HL-60 (cell line): Measurements from ENCODE around the gene DCAF7.

Source experiments
- DNase-seq, 2 experiments: peaks; one replicate each; pipeline ENCODE4 v3.0.0-alpha.2; 2010 to 2020; ENCODE audit warnings: low read depth in 1 of 2, low spot score in 1 of 2
- H3K27ac ChIP-seq: fragments of 250-450 bp; sonication (Bioruptor Pico); replicated peaks from 2 replicates; pipeline ENCODE4 v1.5.1; 2020; ENCODE audit warnings: mild to moderate bottlenecking, moderate library complexity
- H3K27me3 ChIP-seq: fragments of 250-450 bp; sonication (Bioruptor Pico); 2 replicates; pipeline ENCODE4 v1.5.1; 2021; ENCODE audit warnings: mild to moderate bottlenecking, moderate library complexity; ENCODE audit not compliant: insufficient read depth, poor library complexity, severe bottlenecking
- H3K4me3 ChIP-seq: replicated peaks from 2 replicates; pipeline ENCODE4 v1.5.1; 2011; ENCODE audit warnings: mild to moderate bottlenecking, control low read depth, low read length; ENCODE audit not compliant: insufficient read depth
- GABPA ChIP-seq: IDR thresholded peaks from 2 replicates; pipeline ENCODE4 v1.6.1; 2012; ENCODE audit warnings: low read depth
- POLR2AphosphoS5 ChIP-seq: IDR thresholded peaks from 2 replicates; pipeline ENCODE4 v1.6.1; 2012; ENCODE audit warnings: low read depth
- REST ChIP-seq: IDR thresholded peaks from 2 replicates; pipeline ENCODE4 v1.6.1; 2012; ENCODE audit warnings: low read depth; ENCODE audit not compliant: insufficient replicate concordance
- SPI1 ChIP-seq: IDR thresholded peaks from 2 replicates; pipeline ENCODE4 v1.6.1; 2012; ENCODE audit warnings: low read depth, mild to moderate bottlenecking, borderline replicate concordance
- TF ChIP-seq, protein P1 (sequence below): IDR thresholded peaks from one replicate; pipeline ENCODE4 v1.5.1; 2011; ENCODE audit warnings: low read length, control low read depth, inconsistent platforms; ENCODE audit not compliant: insufficient read depth

The DCAF7 gene

DNA sequence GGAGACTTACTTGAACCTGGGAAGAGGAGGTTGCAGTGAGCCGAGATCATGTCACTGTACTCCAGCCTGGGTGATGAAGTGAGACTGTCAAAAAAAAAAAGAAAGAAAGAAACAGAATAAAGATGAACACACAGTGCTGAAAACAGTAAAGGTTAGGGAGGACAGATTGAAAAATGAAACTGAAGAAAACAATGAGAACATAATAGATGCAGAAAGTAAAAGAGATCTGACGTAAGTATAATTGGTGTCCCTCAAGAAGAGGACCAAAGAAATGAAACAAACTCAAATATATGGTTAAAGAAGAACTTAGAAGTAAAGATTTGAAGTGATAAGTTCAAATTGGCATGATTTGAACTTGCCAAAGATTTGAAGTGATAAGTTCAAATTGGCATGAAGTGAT is 7.1 kb downstream of the DCAF7 start:
- no peak for TF ChIP-seq GABPA
- TF ChIP-seq SPI1 = no peak
- TF ChIP-seq, protein P1, sequence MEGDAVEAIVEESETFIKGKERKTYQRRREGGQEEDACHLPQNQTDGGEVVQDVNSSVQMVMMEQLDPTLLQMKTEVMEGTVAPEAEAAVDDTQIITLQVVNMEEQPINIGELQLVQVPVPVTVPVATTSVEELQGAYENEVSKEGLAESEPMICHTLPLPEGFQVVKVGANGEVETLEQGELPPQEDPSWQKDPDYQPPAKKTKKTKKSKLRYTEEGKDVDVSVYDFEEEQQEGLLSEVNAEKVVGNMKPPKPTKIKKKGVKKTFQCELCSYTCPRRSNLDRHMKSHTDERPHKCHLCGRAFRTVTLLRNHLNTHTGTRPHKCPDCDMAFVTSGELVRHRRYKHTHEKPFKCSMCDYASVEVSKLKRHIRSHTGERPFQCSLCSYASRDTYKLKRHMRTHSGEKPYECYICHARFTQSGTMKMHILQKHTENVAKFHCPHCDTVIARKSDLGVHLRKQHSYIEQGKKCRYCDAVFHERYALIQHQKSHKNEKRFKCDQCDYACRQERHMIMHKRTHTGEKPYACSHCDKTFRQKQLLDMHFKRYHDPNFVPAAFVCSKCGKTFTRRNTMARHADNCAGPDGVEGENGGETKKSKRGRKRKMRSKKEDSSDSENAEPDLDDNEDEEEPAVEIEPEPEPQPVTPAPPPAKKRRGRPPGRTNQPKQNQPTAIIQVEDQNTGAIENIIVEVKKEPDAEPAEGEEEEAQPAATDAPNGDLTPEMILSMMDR = no peak
- TF ChIP-seq REST = no peak
- no peak for TF ChIP-seq POLR2AphosphoS5

DNA sequence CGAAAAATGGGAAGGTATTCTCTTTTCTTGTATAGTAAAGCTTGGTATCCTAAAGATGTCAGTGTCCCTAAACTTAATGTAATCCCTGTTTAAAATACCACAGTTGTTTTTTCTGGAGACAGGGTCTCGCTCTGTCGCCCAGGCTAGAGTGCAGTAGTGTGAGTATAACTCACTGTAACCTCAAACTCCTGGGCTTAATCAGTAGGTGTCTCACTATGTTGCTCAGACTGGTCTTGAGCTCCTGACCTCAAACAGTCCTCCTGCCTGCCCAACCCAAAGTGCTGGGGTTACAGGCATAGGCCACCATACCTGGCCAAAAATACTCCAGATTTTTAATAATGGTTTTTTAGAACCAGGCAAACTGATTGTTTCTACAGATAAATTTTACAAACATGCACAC is 8.2 kb downstream of the DCAF7 start:
- Histone ChIP-seq H3K27me3 (no peaks in the 10 kb centered on the region), H3K27ac (no peak overlapping the region), H3K4me3 (no peak overlapping the region)
- no peak for DNase-seq
- TF ChIP-seq GABPA (no peak), POLR2AphosphoS5 (no peak), SPI1 (no peak)

More for the DNA sequence above, 7.1 kb downstream of the DCAF7 start:
- Histone ChIP-seq H3K4me3 (no peak overlapping the region), H3K27ac (no peak overlapping the region), H3K27me3 (no peaks in the 10 kb centered on the region)
- no peak for DNase-seq

DNA sequence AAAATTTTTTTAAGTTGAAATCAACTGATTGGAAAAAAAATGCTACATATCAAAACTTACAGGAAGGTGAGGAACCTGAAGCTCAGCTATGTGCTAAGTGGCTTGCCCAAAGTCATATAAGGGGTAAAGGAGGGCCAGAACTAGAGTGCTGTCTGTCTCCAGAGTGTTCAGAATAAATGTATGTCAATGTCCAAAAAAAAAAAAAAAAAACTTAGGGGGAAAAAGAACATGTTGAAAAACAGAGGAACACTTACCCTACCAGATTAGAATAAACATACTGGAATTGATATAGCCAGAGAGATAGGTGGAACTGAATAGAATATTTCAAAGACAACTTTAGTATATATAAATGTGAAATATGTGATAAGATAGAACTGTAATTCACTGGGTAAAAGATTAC is 11.5 kb downstream of the DCAF7 start:
- Histone ChIP-seq H3K27ac (no peak overlapping the region), H3K27me3 (no peaks in the 10 kb centered on the region), H3K4me3 (no peak overlapping the region)
- TF ChIP-seq POLR2AphosphoS5 (no peak), REST (no peak), SPI1 (no peak), GABPA (no peak)
- TF ChIP-seq, protein P1 = no peak
- DNase-seq = no peak

GRCh38 chr17:63563339-63563738 is 13.1 kb downstream of the DCAF7 start:
- DNase-seq = no peak
- Histone ChIP-seq H3K4me3 (no peak overlapping the region), H3K27me3 (no peaks in the 10 kb centered on the region), H3K27ac (no peak overlapping the region)
- no peak for TF ChIP-seq POLR2AphosphoS5
- no peak for TF ChIP-seq REST
- TF ChIP-seq, protein P1 = no peak
- TF ChIP-seq GABPA = no peak
- TF ChIP-seq SPI1 = no peak
